SK-N-SH (cell line): ENCODE results near the gene HRH2. TPM values are rescaled to one million over a fixed set of nuclear protein-coding genes. Genes with fewer than 3 reads are reported as not detected.

Experiments used
- CTCF ChIA-PET: fragments of 300-600, 350-600 bp; formaldehyde crosslinking; extraction: SDS; loops from one replicate; lab custom pipeline; 2021; lab: Yijun Ruan, JAX
- POLR2A ChIA-PET: fragments of 350-600 bp; sonication (Branson Sonifier 250); formaldehyde crosslinking; extraction: SDS; loops from one replicate; lab custom pipeline; 2020; ENCODE audit warnings: antibody characterized with exemption, inconsistent platforms; lab: Yijun Ruan, JAX
- DNase-seq: peaks from one replicate; pipeline ENCODE4 v3.0.0; 2012
- H2AFZ ChIP-seq: fragments of 200-600 bp; sonication (generic); 2 replicates; pipeline ENCODE4 v1.8.1; 2016; ENCODE audit warnings: antibody characterized with exemption, mild to moderate bottlenecking, low read depth
- H3F3A ChIP-seq: fragments of 200-600 bp; sonication (generic); replicated peaks from 2 replicates; pipeline ENCODE3; 2016; ENCODE audit warnings: antibody characterized with exemption, mild to moderate bottlenecking; ENCODE audit not compliant: insufficient read depth
- H3K27ac ChIP-seq, 2 experiments: fragments of 200-500 bp in 1 of 2; fragments of 200-600 bp in 1 of 2; sonication (Bioruptor generic) in 1 of 2; sonication (generic), shearing (Covaris generic) in 1 of 2; 2 replicates each; pipeline versions ENCODE4 v1.5.1 to v1.6.1; 2014 to 2016; ENCODE audit warnings: low read depth in 2 of 2, inconsistent platforms in 1 of 2, low read length in 1 of 2, mild to moderate bottlenecking in 1 of 2, mixed read lengths in 1 of 2
- H3K27me3 ChIP-seq: fragments of 200-600 bp; sonication (generic), shearing (Covaris generic); 2 replicates; pipeline ENCODE4 v1.6.1; 2016; ENCODE audit warnings: mixed run types; ENCODE audit not compliant: insufficient read depth
- H3K36me3 ChIP-seq, 2 experiments: fragments of 200-500 bp in 1 of 2; fragments of 200-600 bp in 1 of 2; sonication (Bioruptor generic) in 1 of 2; sonication (generic) in 1 of 2; replicated peaks in 1 of 2; 2 replicates each; pipeline versions ENCODE3 to v1.5.1; 2014 to 2016; ENCODE audit warnings: low read length in 1 of 2, mild to moderate bottlenecking in 1 of 2; ENCODE audit not compliant: insufficient read depth in 2 of 2, control insufficient read depth in 1 of 2
- H3K4me1 ChIP-seq, 2 experiments: fragments of 200-500 bp in 1 of 2; fragments of 200-600 bp in 1 of 2; sonication (Bioruptor generic) in 1 of 2; sonication (generic), shearing (Covaris generic) in 1 of 2; 2 replicates each; pipeline versions ENCODE4 v1.5.1 to v1.6.1; 2014 to 2016; ENCODE audit warnings: low read depth in 1 of 2, low read length in 1 of 2, mixed run types in 1 of 2; ENCODE audit not compliant: insufficient read depth in 2 of 2, control insufficient read depth in 1 of 2
- H3K4me2 ChIP-seq: fragments of 200-600 bp; sonication (generic), shearing (Covaris generic); 2 replicates; pipeline ENCODE4 v1.6.1; 2017; ENCODE audit warnings: mixed run types
- H3K4me3 ChIP-seq, 2 experiments: fragments of 200-500 bp in 1 of 2; fragments of 200-600 bp in 1 of 2; sonication (Bioruptor generic) in 1 of 2; sonication (generic), shearing (Covaris generic) in 1 of 2; 2 replicates each; pipeline versions ENCODE4 v1.5.1 to v1.8.1; 2014 to 2016; ENCODE audit warnings: low read depth in 2 of 2, inconsistent platforms in 1 of 2, low read length in 1 of 2, mild to moderate bottlenecking in 1 of 2, mixed read lengths in 1 of 2, moderate library complexity in 1 of 2
- H3K79me2 ChIP-seq: fragments of 200-600 bp; sonication (generic); 2 replicates; pipeline ENCODE4 v1.8.1; 2017; ENCODE audit warnings: mild to moderate bottlenecking; ENCODE audit not compliant: insufficient read depth
- H3K9ac ChIP-seq: fragments of 200-600 bp; sonication (generic); 2 replicates; pipeline ENCODE4 v1.6.1; 2017; ENCODE audit warnings: mixed run types
- H3K9me2 ChIP-seq: fragments of 200-600 bp; sonication (generic); 2 replicates; pipeline ENCODE4 v1.6.1; 2017; ENCODE audit warnings: mixed run types
- H3K9me3 ChIP-seq: fragments of 200-600 bp; sonication (generic); 2 replicates; pipeline ENCODE4 v1.6.1; 2017; ENCODE audit warnings: mixed run types, mild to moderate bottlenecking, moderate library complexity
- H4K20me1 ChIP-seq: fragments of 200-600 bp; sonication (generic); 2 replicates; pipeline ENCODE4 v1.6.1; 2017; ENCODE audit warnings: mild to moderate bottlenecking, mixed run types; ENCODE audit not compliant: insufficient read depth
- ELF1 ChIP-seq: IDR thresholded peaks from 2 replicates; pipeline ENCODE4 v1.4.0; 2012
- EP300 ChIP-seq, 2 experiments: IDR thresholded peaks; 2 replicates each; pipeline versions ENCODE4 v1.4.0 to v1.6.1; 2012; ENCODE audit warnings: borderline replicate concordance in 1 of 2, low read depth in 1 of 2, low read length in 1 of 2
- EZH2phosphoT487 ChIP-seq: fragments of 200-600 bp; sonication (generic); IDR thresholded peaks from 2 replicates; pipeline ENCODE4 v1.6.1; 2017; ENCODE audit warnings: low read depth, mixed run types, mild to moderate bottlenecking, antibody characterized with exemption, moderate library complexity, borderline replicate concordance
- FOXJ3 ChIP-seq: sonication (generic); formaldehyde crosslinking; IDR thresholded peaks from 2 replicates; pipeline ENCODE4 v1.5.1; 2020; ENCODE audit warnings: mild to moderate bottlenecking, missing genetic modification reagents
- GABPA ChIP-seq: IDR thresholded peaks from 2 replicates; pipeline ENCODE4 v1.4.0; 2012; ENCODE audit warnings: low read depth, mild to moderate bottlenecking
- MEF2A ChIP-seq: IDR thresholded peaks from 2 replicates; pipeline ENCODE4 v1.4.0; 2012; ENCODE audit warnings: low read depth, borderline replicate concordance
- POLR2AphosphoS5 ChIP-seq: IDR thresholded peaks from 2 replicates; pipeline ENCODE4 v1.6.1; 2012; ENCODE audit warnings: low read depth, low read length
- RAD21 ChIP-seq: IDR thresholded peaks from 2 replicates; pipeline ENCODE4 v1.6.1; 2012; ENCODE audit warnings: mild to moderate bottlenecking, low read length
- RCOR1 ChIP-seq: fragments of 150-350 bp; IDR thresholded peaks from 2 replicates; pipeline ENCODE4 v1.6.1; 2017; ENCODE audit warnings: antibody characterized with exemption, low read length
- RXRA ChIP-seq: IDR thresholded peaks from 2 replicates; pipeline ENCODE4 v1.4.0; 2012; ENCODE audit warnings: low read depth, mild to moderate bottlenecking, borderline replicate concordance
- SMC3 ChIP-seq: IDR thresholded peaks from 2 replicates; pipeline ENCODE4 v1.6.1; 2012; ENCODE audit warnings: low read depth, low read length, improper control_type of control experiment
- USF2 ChIP-seq: fragments of 150-350 bp; IDR thresholded peaks from 2 replicates; pipeline ENCODE4 v1.6.1; 2017; ENCODE audit warnings: antibody characterized with exemption, low read length, low read depth, borderline replicate concordance
- YY1 ChIP-seq: IDR thresholded peaks from 2 replicates; pipeline ENCODE4 v1.4.0; 2012; ENCODE audit warnings: low read depth, mild to moderate bottlenecking
- WGBS: methylation state at CpG from one replicate; pipeline ENCODE4 v1.1.6; 2017; ENCODE audit warnings: low lambda C conversion rate; 5-methylcytosine and 5-hydroxymethylcytosine counted together
- polyA plus RNA-seq, 3 experiments: library from polyadenylated mRNA; depleted of rRNA; stranded (reverse); fragments of >200 nt; gene quantifications; 2 replicates each; pipeline ENCODE4 v1.2.3, GENCODE V29; 2012
- TF ChIP-seq, protein P1 (sequence below): IDR thresholded peaks from 2 replicates; pipeline ENCODE4 v1.6.1; 2012; ENCODE audit warnings: mild to moderate bottlenecking, low read depth, low read length, moderate library complexity
- TF ChIP-seq, protein P2 (sequence below): fragments of 150-350 bp; IDR thresholded peaks from 2 replicates; pipeline ENCODE4 v1.6.1; 2016; ENCODE audit warnings: mild to moderate bottlenecking, low read depth, low read length

The HRH2 gene
- polyA plus RNA-seq, 1 of the 3 experiments (the other 2 are of a cell fraction) = 0.08 TPM

DNA sequence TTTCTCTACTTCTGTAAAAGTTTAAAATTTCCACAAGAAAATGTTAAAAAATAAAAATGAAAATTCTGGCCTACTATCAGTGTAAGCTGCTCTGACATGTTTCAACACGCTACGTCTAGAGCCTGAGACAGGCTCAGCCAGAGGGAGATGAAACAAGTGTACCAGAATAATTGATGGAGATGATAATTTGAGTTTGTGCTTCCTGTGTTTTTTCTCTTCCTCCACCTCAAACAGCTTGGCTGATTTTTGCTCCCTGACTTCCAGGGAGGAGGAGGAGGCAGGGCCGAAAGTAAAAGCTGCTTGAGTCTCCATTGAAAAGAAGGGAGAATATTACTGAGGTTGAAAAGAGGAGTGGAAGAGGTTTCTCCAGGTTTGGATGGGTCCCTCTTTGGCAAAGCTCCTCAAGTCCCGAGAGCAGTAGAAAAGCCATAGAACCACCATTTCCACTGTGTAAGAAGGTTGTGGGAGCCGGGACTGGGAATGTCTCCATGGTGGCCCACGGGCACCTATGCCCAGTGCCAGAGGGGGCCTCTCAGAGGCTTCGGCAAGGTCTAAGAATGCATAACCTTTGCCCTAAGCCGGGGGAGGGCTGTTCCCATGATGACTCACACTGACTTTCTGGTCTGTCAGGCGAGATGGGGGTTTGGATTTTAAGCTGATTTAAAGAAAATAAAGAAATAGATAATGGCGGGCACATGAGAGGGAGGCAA lies 95.1 kb downstream of the HRH2 start:
- no peaks in the 10 kb centered on the region for H4K20me1 ChIP-seq
- no peak overlapping the region for H2AFZ ChIP-seq
- no peaks in the 10 kb centered on the region for H3F3A ChIP-seq
- CTCF ChIA-PET = interaction anchor here (0.8 to 2.3 kb wide), 4 partner anchors 15 to 219 kb away, joined by 3 to 13 read pairs (median 4); no protein-coding TSS in a partner anchor
- H3K79me2 ChIP-seq = no peaks in the 10 kb centered on the region
- POLR2A ChIA-PET = no interaction called here
- H3K27me3 ChIP-seq = no peaks in the 10 kb centered on the region
- H3K9me3 ChIP-seq = no peaks in the 10 kb centered on the region
- H3K36me3 ChIP-seq = no peaks in the 10 kb centered on the region
- H3K4me1 ChIP-seq = peaks cover 0 to 8% of the 10 kb centered on the region in 2 experiments; a peak in 1 of 4 replicates
- WGBS = 41% methylated on average over 10 of the region's 10 CpGs
- no peak overlapping the region for H3K4me2 ChIP-seq
- TF ChIP-seq EZH2phosphoT487 (no peak), RCOR1 (no peak), USF2 (no peak), RAD21 (no peak)
- TF ChIP-seq, all 33 proteins: peak for 0
- no peak overlapping the region for H3K4me3 ChIP-seq
- H3K9me2 ChIP-seq = no peaks in the 10 kb centered on the region
- no peak overlapping the region for H3K27ac ChIP-seq
- DNase-seq = no peak
- no peak overlapping the region for H3K9ac ChIP-seq

DNA sequence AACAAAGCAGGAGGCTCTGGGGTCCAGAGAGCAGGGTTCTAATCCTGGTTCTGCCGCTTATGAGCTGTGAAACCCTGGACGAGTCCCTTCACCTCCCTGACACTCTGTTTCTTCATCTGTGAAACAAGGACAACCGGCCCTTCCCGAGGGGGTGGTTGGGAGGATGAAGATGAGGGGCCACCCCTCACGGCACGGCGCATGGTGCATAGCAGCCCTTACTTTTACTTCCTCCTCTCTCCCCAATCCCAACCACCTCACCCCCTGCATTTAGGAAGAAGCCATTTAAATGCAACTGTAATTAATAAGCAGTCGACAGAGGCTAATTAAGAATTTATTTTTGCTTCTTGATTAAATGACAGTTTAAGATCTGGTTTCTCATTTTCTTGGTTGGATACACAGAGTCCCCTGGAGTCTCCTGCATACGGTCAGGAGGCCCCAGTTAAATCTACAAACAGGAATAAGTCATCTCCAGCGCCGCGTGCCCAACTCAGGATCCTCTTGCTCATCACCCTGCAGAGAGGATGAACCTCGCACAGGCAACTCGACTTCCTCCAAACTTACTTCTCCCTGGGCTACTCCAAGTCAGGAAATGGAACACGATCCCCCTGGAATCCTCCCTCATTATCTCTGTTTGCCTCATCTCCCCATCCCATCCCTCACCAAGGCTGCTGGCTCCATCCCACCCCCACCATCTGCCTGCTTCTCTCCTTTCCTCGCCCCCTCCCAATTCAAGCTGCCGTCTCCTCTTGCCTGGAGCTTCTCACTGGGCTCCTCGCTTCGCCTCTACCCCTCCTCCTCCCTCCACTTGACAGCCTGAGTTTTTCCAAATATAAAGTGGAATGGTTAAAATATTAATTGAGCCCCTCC lies 95.9 kb downstream of the HRH2 start:
- H3K79me2 ChIP-seq = no peaks in the 10 kb centered on the region
- no peaks in the 10 kb centered on the region for H3K36me3 ChIP-seq
- TF ChIP-seq, protein P1, sequence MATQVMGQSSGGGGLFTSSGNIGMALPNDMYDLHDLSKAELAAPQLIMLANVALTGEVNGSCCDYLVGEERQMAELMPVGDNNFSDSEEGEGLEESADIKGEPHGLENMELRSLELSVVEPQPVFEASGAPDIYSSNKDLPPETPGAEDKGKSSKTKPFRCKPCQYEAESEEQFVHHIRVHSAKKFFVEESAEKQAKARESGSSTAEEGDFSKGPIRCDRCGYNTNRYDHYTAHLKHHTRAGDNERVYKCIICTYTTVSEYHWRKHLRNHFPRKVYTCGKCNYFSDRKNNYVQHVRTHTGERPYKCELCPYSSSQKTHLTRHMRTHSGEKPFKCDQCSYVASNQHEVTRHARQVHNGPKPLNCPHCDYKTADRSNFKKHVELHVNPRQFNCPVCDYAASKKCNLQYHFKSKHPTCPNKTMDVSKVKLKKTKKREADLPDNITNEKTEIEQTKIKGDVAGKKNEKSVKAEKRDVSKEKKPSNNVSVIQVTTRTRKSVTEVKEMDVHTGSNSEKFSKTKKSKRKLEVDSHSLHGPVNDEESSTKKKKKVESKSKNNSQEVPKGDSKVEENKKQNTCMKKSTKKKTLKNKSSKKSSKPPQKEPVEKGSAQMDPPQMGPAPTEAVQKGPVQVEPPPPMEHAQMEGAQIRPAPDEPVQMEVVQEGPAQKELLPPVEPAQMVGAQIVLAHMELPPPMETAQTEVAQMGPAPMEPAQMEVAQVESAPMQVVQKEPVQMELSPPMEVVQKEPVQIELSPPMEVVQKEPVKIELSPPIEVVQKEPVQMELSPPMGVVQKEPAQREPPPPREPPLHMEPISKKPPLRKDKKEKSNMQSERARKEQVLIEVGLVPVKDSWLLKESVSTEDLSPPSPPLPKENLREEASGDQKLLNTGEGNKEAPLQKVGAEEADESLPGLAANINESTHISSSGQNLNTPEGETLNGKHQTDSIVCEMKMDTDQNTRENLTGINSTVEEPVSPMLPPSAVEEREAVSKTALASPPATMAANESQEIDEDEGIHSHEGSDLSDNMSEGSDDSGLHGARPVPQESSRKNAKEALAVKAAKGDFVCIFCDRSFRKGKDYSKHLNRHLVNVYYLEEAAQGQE = no peak
- no peak for TF ChIP-seq ELF1
- no peak for TF ChIP-seq YY1
- no peak for TF ChIP-seq SMC3
- TF ChIP-seq, protein P2, sequence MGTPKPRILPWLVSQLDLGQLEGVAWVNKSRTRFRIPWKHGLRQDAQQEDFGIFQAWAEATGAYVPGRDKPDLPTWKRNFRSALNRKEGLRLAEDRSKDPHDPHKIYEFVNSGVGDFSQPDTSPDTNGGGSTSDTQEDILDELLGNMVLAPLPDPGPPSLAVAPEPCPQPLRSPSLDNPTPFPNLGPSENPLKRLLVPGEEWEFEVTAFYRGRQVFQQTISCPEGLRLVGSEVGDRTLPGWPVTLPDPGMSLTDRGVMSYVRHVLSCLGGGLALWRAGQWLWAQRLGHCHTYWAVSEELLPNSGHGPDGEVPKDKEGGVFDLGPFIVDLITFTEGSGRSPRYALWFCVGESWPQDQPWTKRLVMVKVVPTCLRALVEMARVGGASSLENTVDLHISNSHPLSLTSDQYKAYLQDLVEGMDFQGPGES = no peak
- TF ChIP-seq MEF2A = no peak
- no peak for TF ChIP-seq USF2
- TF ChIP-seq EP300 (IDR thresholded peaks at IDR 0.05; ENCODE audit: borderline replicate concordance in 1 of 2, low read depth in 1 of 2, low read length in 1 of 2) = no peak
- TF ChIP-seq GABPA = no peak
- TF ChIP-seq POLR2AphosphoS5 = no peak
- TF ChIP-seq FOXJ3 (CRISPR knock-in tag) = no peak
- TF ChIP-seq RAD21 = no peak
- TF ChIP-seq RXRA = no peak
- TF ChIP-seq, all 33 proteins: peak for 0
- Histone ChIP-seq H4K20me1 (no peaks in the 10 kb centered on the region), H3K27ac (no peak overlapping the region), H2AFZ (no peak overlapping the region), H3K4me2 (no peak overlapping the region), H3K27me3 (no peaks in the 10 kb centered on the region), H3K9me2 (no peaks in the 10 kb centered on the region), H3K9ac (no peak overlapping the region), H3K4me1 (peaks cover 0 to 8% of the 10 kb centered on the region in 2 experiments; a peak in 1 of 4 replicates), H3F3A (no peaks in the 10 kb centered on the region), H3K9me3 (no peaks in the 10 kb centered on the region), H3K4me3 (no peak overlapping the region)
- DNase-seq = no peak
- 66% methylated on average over 19 of the region's 19 CpGs for WGBS
- ChIA-PET POLR2A (no interaction called here), CTCF (interaction anchor here (0.8 to 2.3 kb wide), 4 partner anchors 16 to 220 kb away, joined by 3 to 13 read pairs (median 4); no protein-coding TSS in a partner anchor)
